Measurements from ENCODE around the gene NRGN. TPM values are rescaled to one million over a fixed set of nuclear protein-coding genes. Genes with fewer than 3 reads are reported as not detected.

Gene NRGN
- total and polyA plus RNA-seq, 10 of the 15 experiments (the other 5 are each of a cell fraction or from before 2014, with no cell fraction given), result 0.36 to 3.2 (median 1.1) TPM; not detected in 2

GRCh38 chr11:124754710-124755109 is 15.0 kb downstream of the NRGN start:
- RAD21 ChIA-PET (ENCODE audit: unreplicated experiment), result interaction anchor here (1.0 to 1.8 kb wide), 2 partner anchors 8 to 9 kb away, joined by 3 to 6 read pairs; no protein-coding TSS in a partner anchor
- H4K20me1 ChIP-seq (ENCODE audit: control insufficient read depth, insufficient read depth), result no peaks in the 10 kb centered on the region
- WGBS (ENCODE audit: insufficient coverage, insufficient replicate concordance, low lambda C conversion rate, missing lambda C conversion rate), result 43% methylated on average over 6 of the region's 6 CpGs
- POLR2A ChIA-PET, result no interaction called here
- FAIRE-seq (no peak), ATAC-seq (no peak), DNase-seq (ENCODE audit: low read depth, low spot score) (no peak)
- H3K4me2 ChIP-seq (ENCODE audit: control insufficient read depth, insufficient read depth), result no peak overlapping the region
- H3K4me1 ChIP-seq (ENCODE audit: control insufficient read depth, insufficient read depth, low read length), result peaks cover 14% of the 10 kb centered on the region
- H3K36me3 ChIP-seq (ENCODE audit: control insufficient read depth in 2 of 2, insufficient read depth in 2 of 2, low read length in 1 of 2), result no peaks in the 10 kb centered on the region; a peak in 1 of 4 replicates
- H3K9ac ChIP-seq (ENCODE audit: control insufficient read depth, insufficient read depth, low read length), result no peak overlapping the region
- H3K27ac ChIP-seq (ENCODE audit: control insufficient read depth, insufficient read depth), result no peak overlapping the region
- no peaks in the 10 kb centered on the region for H3K9me3 ChIP-seq (replicated peaks; ENCODE audit: control insufficient read depth, insufficient read depth, low read length)
- intact Hi-C loops (cut with micrococcal nuclease; ENCODE audit: unreplicated experiment), result no loop called here
- no TSS peak for BruUV-seq (replicated peaks)
- no peak overlapping the region for H3K4me3 ChIP-seq
- peaks cover 23% of the 10 kb centered on the region for H3K79me2 ChIP-seq (ENCODE audit: control insufficient read depth, insufficient read depth, low read length)
- SMC1A ChIA-PET (ENCODE audit: uncharacterized antibody, unreplicated experiment), result interaction anchor here (1.0 kb wide), 1 partner anchor 8 kb away, joined by 4 read pairs; no protein-coding TSS in a partner anchor
- no peaks in the 10 kb centered on the region for H3K27me3 ChIP-seq (replicated peaks in 1 of 2; ENCODE audit: control insufficient read depth in 2 of 2, insufficient read depth in 2 of 2, low read length in 1 of 2)
- no peak for TF ChIP-seq RUNX3 (IDR thresholded peaks at IDR 0.05; ENCODE audit: low read length)
- no peak for TF ChIP-seq PRDM15 (CRISPR knock-in tag; IDR thresholded peaks at IDR 0.05)
- no peak for TF ChIP-seq USF1 (IDR thresholded peaks at IDR 0.05; ENCODE audit: borderline replicate concordance, extremely low read length, insufficient read depth, low read depth, low read length)
- no peak for TF ChIP-seq SPI1 (IDR thresholded peaks at IDR 0.05; ENCODE audit: borderline replicate concordance, insufficient read depth, low read depth, low read length)
- no peak for TF ChIP-seq MAX (IDR thresholded peaks at IDR 0.05; ENCODE audit: low read depth, low read length)
- TF ChIP-seq CBX3 (IDR thresholded peaks at IDR 0.05; ENCODE audit: borderline replicate concordance, low read depth), result no peak
- no peak for TF ChIP-seq CREM (IDR thresholded peaks at IDR 0.05; ENCODE audit: low read depth)
- TF ChIP-seq CHD4 (IDR thresholded peaks at IDR 0.05), result no peak
- TF ChIP-seq HDGF (IDR thresholded peaks at IDR 0.05), result no peak
- TF ChIP-seq SMAD5 (IDR thresholded peaks at IDR 0.05; ENCODE audit: low read depth), result no peak
- no peak for TF ChIP-seq BCL3 (IDR thresholded peaks at IDR 0.05; ENCODE audit: borderline replicate concordance, insufficient read depth, low read depth, low read length, poor library complexity, severe bottlenecking)
- TF ChIP-seq NR2C1 (IDR thresholded peaks at IDR 0.05), result no peak
- no peak for TF ChIP-seq WRNIP1 (IDR thresholded peaks at IDR 0.05; ENCODE audit: borderline replicate concordance, low read depth, low read length)
- no peak for TF ChIP-seq NFYA (IDR thresholded peaks at IDR 0.05; ENCODE audit: borderline replicate concordance, low read depth, low read length)
- no peak for TF ChIP-seq SP1 (IDR thresholded peaks at IDR 0.05; ENCODE audit: low read depth, low read length)
- CTCF ChIA-PET, result interaction anchor here (16.1 to 16.3 kb wide), 2 partner anchors 10 to 43 kb away, joined by 202 to 272 read pairs; partner anchors contain the start of genes MSANTD2 and NRGN
- H2AFZ ChIP-seq (ENCODE audit: control insufficient read depth, low read depth, low read length), result no peak overlapping the region
- in situ Hi-C loops (cut with MboI), result no loop called here

All from GM12878 (cell line).